B cell (primary cell): ENCODE measurements around the gene SIRT3.

ENCODE experiments used
- EZH2 ChIP-seq: IDR thresholded peaks from 2 replicates; pipeline ENCODE4 v1.6.1; 2012; ENCODE audit warnings: borderline replicate concordance, low read depth, mild to moderate bottlenecking, moderate library complexity, low read length; ENCODE audit not compliant: insufficient read depth, poor library complexity, severe bottlenecking
- TF ChIP-seq, protein P1 (sequence below): fragments of 200-600 bp; IDR thresholded peaks from one replicate; pipeline ENCODE4 v1.8.0; 2022; ENCODE audit warnings: antibody characterized with exemption, mild to moderate bottlenecking

GRCh38 chr11:235609-235996 is 539 bp downstream of the SIRT3 start:
- TF ChIP-seq, protein P1, sequence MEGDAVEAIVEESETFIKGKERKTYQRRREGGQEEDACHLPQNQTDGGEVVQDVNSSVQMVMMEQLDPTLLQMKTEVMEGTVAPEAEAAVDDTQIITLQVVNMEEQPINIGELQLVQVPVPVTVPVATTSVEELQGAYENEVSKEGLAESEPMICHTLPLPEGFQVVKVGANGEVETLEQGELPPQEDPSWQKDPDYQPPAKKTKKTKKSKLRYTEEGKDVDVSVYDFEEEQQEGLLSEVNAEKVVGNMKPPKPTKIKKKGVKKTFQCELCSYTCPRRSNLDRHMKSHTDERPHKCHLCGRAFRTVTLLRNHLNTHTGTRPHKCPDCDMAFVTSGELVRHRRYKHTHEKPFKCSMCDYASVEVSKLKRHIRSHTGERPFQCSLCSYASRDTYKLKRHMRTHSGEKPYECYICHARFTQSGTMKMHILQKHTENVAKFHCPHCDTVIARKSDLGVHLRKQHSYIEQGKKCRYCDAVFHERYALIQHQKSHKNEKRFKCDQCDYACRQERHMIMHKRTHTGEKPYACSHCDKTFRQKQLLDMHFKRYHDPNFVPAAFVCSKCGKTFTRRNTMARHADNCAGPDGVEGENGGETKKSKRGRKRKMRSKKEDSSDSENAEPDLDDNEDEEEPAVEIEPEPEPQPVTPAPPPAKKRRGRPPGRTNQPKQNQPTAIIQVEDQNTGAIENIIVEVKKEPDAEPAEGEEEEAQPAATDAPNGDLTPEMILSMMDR, result no peak
- no peak for TF ChIP-seq EZH2
